Stimulated activated CD8-positive, alpha-beta memory T cell treated with anti-CD3 and anti-CD28 coated beads, Interleukin-7, amount 100 ng/mL, for 1 hour (primary cell): ENCODE measurements around the gene SLC45A2.
"Not testable (repeated sequence)": the region's sequence is repeated elsewhere in the genome, so short reads cannot be mapped to it uniquely, and the experiment has no call there.

Experiments used
- DNase-seq, 2 donors: peaks; one replicate each; pipeline ENCODE4 v3.0.0-alpha.2; 2020; ENCODE audit warnings: low read depth in 2 of 2

Gene SLC45A2

GRCh38 chr5:33925278-33925677, 59.2 kb downstream of the SLC45A2 start:
- no peak for DNase-seq

GRCh38 chr5:33921002-33921401, 63.5 kb downstream of the SLC45A2 start:
- no peak for DNase-seq

- DNase-seq = not testable (repeated sequence)
Observed at GRCh38 chr5:33914844-33915243, 69.6 kb downstream of the SLC45A2 start.

GRCh38 chr5:33906248-33906647, 78.2 kb downstream of the SLC45A2 start:
- DNase-seq = not testable (repeated sequence)

- DNase-seq = no peak
Observed at GRCh38 chr5:33905381-33905780, 79.1 kb downstream of the SLC45A2 start.

GRCh38 chr5:33903118-33903517, 81.4 kb downstream of the SLC45A2 start:
- no peak for DNase-seq

- DNase-seq = no peak
Observed at GRCh38 chr5:33901156-33901555, 83.3 kb downstream of the SLC45A2 start.
